H1 (cell line): Measurements from ENCODE around the gene EPHA1. TPM values are rescaled to one million over a fixed set of nuclear protein-coding genes. Genes with fewer than 3 reads are reported as not detected.

ENCODE experiments used
- CTCF ChIA-PET: fragments of 300-600 bp; sonication (Branson Sonifier 250); formaldehyde crosslinking; loops from one replicate; lab custom pipeline; 2021; ENCODE audit not compliant: partially characterized antibody; lab: Charles Lee
- POLR2A ChIA-PET: fragments of 300-600 bp; sonication (Branson Sonifier 250); formaldehyde crosslinking; loops from one replicate; lab custom pipeline; 2021; ENCODE audit warnings: inconsistent platforms; ENCODE audit not compliant: partially characterized antibody; lab: Charles Lee
- DNase-seq, 2 experiments: peaks; one replicate each; pipeline versions ENCODE4 v3.0.0 to v3.0.0-alpha.2; 2010 to 2022; ENCODE audit warnings: low spot score in 2 of 2, low read depth in 1 of 2, mixed read lengths in 1 of 2
- FAIRE-seq: peaks from 2 replicates; lab custom pipeline; 2011; peaks lifted over from hg19 to GRCh38; lab: Jason Lieb, UNC
- H2AFZ ChIP-seq: 2 replicates; pipeline ENCODE4 v1.8.1; 2012; ENCODE audit warnings: low read length, inconsistent platforms
- H2AK5ac ChIP-seq: 2 replicates; pipeline ENCODE4 v1.6.1; 2013; ENCODE audit warnings: low read depth, low read length
- H2BK120ac ChIP-seq: replicated peaks from 2 replicates; pipeline ENCODE3; 2013; ENCODE audit warnings: low read depth, low read length, inconsistent platforms
- H2BK12ac ChIP-seq: 2 replicates; pipeline ENCODE4 v1.6.1; 2013; ENCODE audit warnings: low read depth, low read length
- H2BK15ac ChIP-seq: 2 replicates; pipeline ENCODE4 v1.6.1; 2013; ENCODE audit warnings: low read length
- H2BK20ac ChIP-seq: 2 replicates; pipeline ENCODE4 v1.6.1; 2013; ENCODE audit warnings: low read length
- H2BK5ac ChIP-seq: 2 replicates; pipeline ENCODE4 v1.6.1; 2013; ENCODE audit warnings: low read depth, low read length
- H3K14ac ChIP-seq: 2 replicates; pipeline ENCODE4 v1.6.1; 2013; ENCODE audit warnings: inconsistent platforms; ENCODE audit not compliant: insufficient read length
- H3K18ac ChIP-seq: 2 replicates; pipeline ENCODE4 v1.6.1; 2013; ENCODE audit warnings: low read length; ENCODE audit errors: extremely low read depth
- H3K23ac ChIP-seq: 2 replicates; pipeline ENCODE4 v1.6.1; 2013; ENCODE audit warnings: inconsistent platforms; ENCODE audit not compliant: insufficient read length
- H3K23me2 ChIP-seq: 2 replicates; pipeline ENCODE4 v1.6.1; 2013; ENCODE audit warnings: low read depth, low read length
- H3K27ac ChIP-seq: 2 replicates; pipeline ENCODE4 v1.6.1; 2011; ENCODE audit warnings: low read depth, low read length, inconsistent platforms
- H3K27me3 ChIP-seq, 4 experiments: replicated peaks in 1 of 4; 1 replicate in 1 of 4; 2 replicates in 3 of 4; pipeline versions ENCODE4 v1.6.1 to v1.8.1; 2011 to 2013; ENCODE audit warnings: low read length in 3 of 4, mild to moderate bottlenecking in 3 of 4, inconsistent platforms in 2 of 4, mixed read lengths in 2 of 4, moderate library complexity in 1 of 4; ENCODE audit not compliant: control insufficient read depth in 3 of 4, insufficient read depth in 3 of 4; ENCODE audit errors: extremely low read depth in 1 of 4
- H3K36me3 ChIP-seq, 4 experiments: 2 replicates each; pipeline versions ENCODE4 v1.6.1 to v1.8.1; 2011 to 2013; ENCODE audit warnings: mild to moderate bottlenecking in 4 of 4, low read length in 3 of 4, moderate library complexity in 2 of 4, control low read depth in 1 of 4, inconsistent platforms in 1 of 4; ENCODE audit not compliant: insufficient read depth in 4 of 4, control insufficient read depth in 2 of 4
- H3K4ac ChIP-seq: replicated peaks from 2 replicates; pipeline ENCODE3; 2013; ENCODE audit warnings: low read length, low read depth, mixed read lengths, inconsistent platforms; ENCODE audit not compliant: insufficient read length
- H3K4me1 ChIP-seq, 4 experiments: replicated peaks in 1 of 4; 1 replicate in 1 of 4; 2 replicates in 3 of 4; pipeline versions ENCODE4 v1.6.1 to v1.8.1; 2011 to 2013; ENCODE audit warnings: low read length in 3 of 4, inconsistent platforms in 2 of 4, mixed read lengths in 1 of 4; ENCODE audit not compliant: insufficient read depth in 4 of 4, control insufficient read depth in 3 of 4
- H3K4me2 ChIP-seq, 2 experiments: 2 replicates each; pipeline versions ENCODE4 v1.6.1 to v1.8.1; 2011 to 2013; ENCODE audit warnings: low read depth in 2 of 2, low read length in 2 of 2, control low read depth in 1 of 2, inconsistent platforms in 1 of 2, mild to moderate bottlenecking in 1 of 2; ENCODE audit not compliant: insufficient read depth in 1 of 2
- H3K4me3 ChIP-seq, 4 experiments: fragments of 200-600, 300-600 bp in 1 of 4; sonication (generic), shearing (Covaris generic), sonication (Bioruptor Twin) in 1 of 4; 2 replicates each; pipeline versions ENCODE4 v1.5.1 to v1.8.1; 2011 to 2016; ENCODE audit warnings: low read length in 4 of 4, low read depth in 3 of 4, control low read depth in 2 of 4, inconsistent platforms in 2 of 4, mild to moderate bottlenecking in 2 of 4, mixed read lengths in 1 of 4, moderate library complexity in 1 of 4; ENCODE audit not compliant: insufficient read depth in 2 of 4; ENCODE audit errors: extremely low read depth in 1 of 4
- H3K56ac ChIP-seq: replicated peaks from 2 replicates; pipeline ENCODE3; 2013; ENCODE audit warnings: low read depth, mild to moderate bottlenecking, mixed read lengths, low read length, inconsistent platforms; ENCODE audit not compliant: insufficient read length
- H3K79me1 ChIP-seq: 2 replicates; pipeline ENCODE4 v1.6.1; 2013; ENCODE audit warnings: low read depth, low read length, control low read depth
- H3K79me2 ChIP-seq, 2 experiments: 2 replicates each; pipeline versions ENCODE4 v1.6.1 to v1.8.1; 2012 to 2013; ENCODE audit warnings: low read length in 2 of 2, mild to moderate bottlenecking in 2 of 2, inconsistent platforms in 1 of 2; ENCODE audit not compliant: insufficient read depth in 2 of 2, control insufficient read depth in 1 of 2
- H3K9ac ChIP-seq, 4 experiments: replicated peaks in 1 of 4; 1 replicate in 1 of 4; 2 replicates in 3 of 4; pipeline versions ENCODE4 v1.6.1 to v1.8.1; 2011 to 2013; ENCODE audit warnings: low read depth in 3 of 4, low read length in 3 of 4, control low read depth in 2 of 4, mild to moderate bottlenecking in 2 of 4, moderate library complexity in 2 of 4, inconsistent platforms in 1 of 4; ENCODE audit errors: extremely low read depth in 1 of 4
- H3K9me3 ChIP-seq, 2 experiments: 2 replicates each; pipeline versions ENCODE4 v1.6.1 to v1.8.1; 2012 to 2013; ENCODE audit warnings: mild to moderate bottlenecking in 2 of 2, moderate library complexity in 2 of 2, control low read depth in 1 of 2, inconsistent platforms in 1 of 2, low read depth in 1 of 2, low read length in 1 of 2, mixed read lengths in 1 of 2; ENCODE audit not compliant: insufficient read depth in 2 of 2
- H4K20me1 ChIP-seq, 2 experiments: replicated peaks in 1 of 2; 2 replicates each; pipeline versions ENCODE3 to v1.8.1; 2011 to 2013; ENCODE audit warnings: inconsistent platforms in 2 of 2, low read length in 2 of 2, mild to moderate bottlenecking in 1 of 2; ENCODE audit not compliant: insufficient read depth in 2 of 2, control insufficient read depth in 1 of 2
- H4K5ac ChIP-seq: 2 replicates; pipeline ENCODE4 v1.6.1; 2013; ENCODE audit warnings: low read length, low read depth, mixed read lengths, inconsistent platforms; ENCODE audit not compliant: insufficient read length
- H4K8ac ChIP-seq: 2 replicates; pipeline ENCODE4 v1.8.0; 2013; ENCODE audit warnings: mild to moderate bottlenecking, moderate library complexity, low read length, inconsistent platforms; ENCODE audit not compliant: insufficient read depth; ENCODE audit errors: extremely low read depth
- H4K91ac ChIP-seq: replicated peaks from 2 replicates; pipeline ENCODE3; 2013; ENCODE audit warnings: low read length, mixed read lengths, inconsistent platforms; ENCODE audit not compliant: insufficient read length
- CBX5 ChIP-seq: fragments of 300-800, 300-1000 bp; sonication (generic); IDR thresholded peaks from 2 replicates; pipeline ENCODE4 v1.7.1; 2016; ENCODE audit warnings: antibody characterized with exemption, low read length, low read depth
- CBX8 ChIP-seq: fragments of 300-800, 300-1000 bp; sonication (generic); IDR thresholded peaks from 2 replicates; pipeline ENCODE4 v1.7.1; 2016; ENCODE audit warnings: low read depth, low read length, borderline replicate concordance
- GABPA ChIP-seq: IDR thresholded peaks from 2 replicates; pipeline ENCODE4 v1.6.1; 2011; ENCODE audit warnings: mild to moderate bottlenecking, low read length, moderate library complexity, borderline replicate concordance; ENCODE audit not compliant: insufficient read depth
- JUN ChIP-seq: IDR thresholded peaks from 2 replicates; pipeline ENCODE4 v1.6.1; 2011; ENCODE audit warnings: low read depth, mild to moderate bottlenecking, improper control_type of control experiment, low read length
- RAD21 ChIP-seq, 2 experiments: IDR thresholded peaks in 1 of 2; conservative IDR thresholded peaks in 1 of 2; 2 replicates each; pipeline ENCODE4 v1.6.1; 2011; ENCODE audit warnings: low read depth in 2 of 2, low read length in 2 of 2, improper control_type of control experiment in 1 of 2, inconsistent platforms in 1 of 2, mild to moderate bottlenecking in 1 of 2, moderate library complexity in 1 of 2
- RXRA ChIP-seq: IDR thresholded peaks from 2 replicates; pipeline ENCODE4 v1.6.1; 2011; ENCODE audit warnings: low read depth, mild to moderate bottlenecking, low read length, moderate library complexity; ENCODE audit not compliant: insufficient read depth
- TCF12 ChIP-seq: IDR thresholded peaks from 2 replicates; pipeline ENCODE4 v1.6.1; 2011; ENCODE audit warnings: low read depth, mild to moderate bottlenecking, low read length
- ZNF274 ChIP-seq: IDR thresholded peaks from 2 replicates; pipeline ENCODE4 v1.7.0; 2012; ENCODE audit warnings: low read length, borderline replicate concordance; ENCODE audit errors: extremely low read depth
- WGBS, 2 experiments: shearing (Covaris generic) in 1 of 2; methylation state at CpG; one replicate each; pipeline versions ENCODE4 v1.1.6 to v1.1.7; 2013 to 2015; ENCODE audit warnings: low lambda C conversion rate in 2 of 2, mixed read lengths in 2 of 2, inconsistent platforms in 1 of 2, low coverage in 1 of 2, missing lambda C conversion rate in 1 of 2; ENCODE audit not compliant: insufficient replicate concordance in 2 of 2, insufficient coverage in 1 of 2, insufficient read length in 1 of 2; ENCODE audit errors: extremely low coverage in 1 of 2, missing lambda C conversion rate in 1 of 2; 5-methylcytosine and 5-hydroxymethylcytosine counted together
- polyA plus RNA-seq, 7 experiments: library from polyadenylated mRNA; depleted of rRNA in 3 of 7; stranded (reverse) in 5 of 7; unstranded in 2 of 7; fragments of >200 nt in 5 of 7; fragments of 200-250 nt in 2 of 7; gene quantifications; 1 replicate in 5 of 7; 2 replicates in 1 of 7; 4 replicates in 1 of 7; pipeline versions ENCODE4 v1.2.1 to v1.2.3, GENCODE V29; 2011 to 2013; ENCODE audit warnings: missing spikeins in 2 of 7, mixed read lengths in 2 of 7
- total RNA-seq: library from RNA; stranded (reverse); fragmentation: NEBNext Ultra II Directional; extraction: Animal tissue kit (Norgen Biotek cat#: 25700); gene quantifications from 2 replicates; pipeline ENCODE4 v1.2.1, GENCODE V29; 2021
- TF ChIP-seq, protein P1 (sequence below): IDR thresholded peaks from 2 replicates; pipeline ENCODE4 v1.6.1; 2012; ENCODE audit warnings: inconsistent platforms

Gene EPHA1
- total and polyA plus RNA-seq, 2 of the 8 experiments (the other 6 are each of a cell fraction or from before 2014, with no cell fraction given): 86.5 to 133 TPM

DNA sequence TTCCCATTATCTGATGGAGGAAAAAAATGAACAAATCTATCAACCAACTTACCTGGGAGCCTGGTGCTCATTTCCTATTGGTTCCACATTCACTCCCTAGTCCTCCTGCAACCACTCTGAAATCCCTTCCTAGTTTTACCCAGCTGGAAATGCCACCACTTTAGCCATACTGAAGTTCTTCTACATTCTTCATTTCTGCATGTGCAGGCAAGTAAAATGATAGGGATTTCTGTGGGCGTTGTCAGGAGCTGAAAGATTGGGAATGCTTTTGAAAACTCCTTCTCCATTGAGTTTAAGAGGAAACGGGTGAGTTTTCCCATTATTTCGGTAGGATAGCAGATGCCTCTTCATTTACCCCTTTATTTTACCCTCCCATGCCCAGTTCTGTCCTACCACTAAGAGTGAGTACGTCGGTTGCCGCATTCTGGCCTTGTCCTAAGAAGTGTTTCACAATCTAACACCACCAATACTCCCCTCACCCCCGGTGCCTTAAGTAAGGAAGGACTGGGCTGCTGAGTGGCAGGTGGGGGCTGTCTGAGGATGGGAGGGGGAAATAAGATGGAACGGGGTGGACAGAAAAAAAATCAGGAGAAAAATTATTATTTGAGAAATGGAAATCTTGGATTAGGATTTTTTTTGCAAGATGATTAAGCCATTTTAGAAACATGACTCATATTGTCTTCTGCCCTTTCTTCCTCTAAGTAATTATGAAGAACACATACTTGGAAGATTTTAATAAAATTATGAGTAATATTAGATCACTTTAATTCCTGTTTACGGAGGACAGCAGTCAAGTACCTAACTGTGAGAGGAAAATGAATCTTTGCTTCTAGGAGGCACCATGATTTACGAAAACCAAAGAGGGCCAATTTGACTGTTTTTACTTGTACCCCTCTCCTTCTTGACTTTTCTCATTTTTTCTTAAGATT is 21.4 kb upstream of the EPHA1 start:
- no peak for DNase-seq
- Histone ChIP-seq H2BK12ac (no peak overlapping the region), H2BK15ac (no peak overlapping the region), H3K36me3 (no peaks in the 10 kb centered on the region), H3K14ac (no peak overlapping the region), H2BK120ac (no peak overlapping the region), H4K91ac (no peak overlapping the region), H3K9ac (no peak overlapping the region), H3K18ac (no peak overlapping the region), H3K23me2 (peaks cover 2% of the 10 kb centered on the region; the same call in 1 of the 2 replicates), H2BK20ac (no peak overlapping the region), H3K4me1 (no peaks in the 10 kb centered on the region), H4K5ac (no peak overlapping the region), H3K79me1 (no peaks in the 10 kb centered on the region), H3K4me3 (no peak overlapping the region), H2BK5ac (no peak overlapping the region), H3K9me3 (no peaks in the 10 kb centered on the region), H2AFZ (no peak overlapping the region; the same call in 1 of the 2 replicates), H3K23ac (no peak overlapping the region), H3K56ac (no peak overlapping the region), H2AK5ac (no peak overlapping the region), H4K8ac (no peak overlapping the region), H3K4ac (no peak overlapping the region), H3K4me2 (no peak overlapping the region), H3K79me2 (no peaks in the 10 kb centered on the region), H4K20me1 (no peaks in the 10 kb centered on the region), H3K27ac (no peak overlapping the region), H3K27me3 (no peaks in the 10 kb centered on the region)
- CTCF ChIA-PET: interaction anchor here (1.1 kb wide), 1 partner anchor 15 kb away, joined by 3 read pairs; no protein-coding TSS in a partner anchor
- no peak for TF ChIP-seq RXRA
- TF ChIP-seq, protein P1, sequence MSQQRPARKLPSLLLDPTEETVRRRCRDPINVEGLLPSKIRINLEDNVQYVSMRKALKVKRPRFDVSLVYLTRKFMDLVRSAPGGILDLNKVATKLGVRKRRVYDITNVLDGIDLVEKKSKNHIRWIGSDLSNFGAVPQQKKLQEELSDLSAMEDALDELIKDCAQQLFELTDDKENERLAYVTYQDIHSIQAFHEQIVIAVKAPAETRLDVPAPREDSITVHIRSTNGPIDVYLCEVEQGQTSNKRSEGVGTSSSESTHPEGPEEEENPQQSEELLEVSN: no peak
- TF ChIP-seq CBX8: no peak
- TF ChIP-seq ZNF274: no peak
- TF ChIP-seq TCF12: no peak
- no peak for TF ChIP-seq JUN
- TF ChIP-seq RAD21 (IDR thresholded peaks at IDR 0.05 in 1 of 2, conservative IDR thresholded peaks at IDR 0.05 in 1 of 2; ENCODE audit: low read depth in 2 of 2, low read length in 2 of 2): no peak
- TF ChIP-seq CBX5: no peak
- no peak for TF ChIP-seq GABPA
- 91 to 100% methylated on average over 1 to 10 of the region's 10 CpGs for WGBS, 2 experiments
- POLR2A ChIA-PET: interaction anchor here (1.3 kb wide), 1 partner anchor 29 kb away, joined by 4 read pairs; no protein-coding TSS in a partner anchor
- no peak for FAIRE-seq
